Smooth muscle cell (in vitro differentiated cells): Measurements from ENCODE around the gene FCAMR. TPM values are rescaled to one million over a fixed set of nuclear protein-coding genes. Genes with fewer than 3 reads are reported as not detected.

Experiments
- DNase-seq: peaks from one replicate; lab custom pipeline; 2025; ENCODE audit not compliant: unreplicated experiment; lab: John Stamatoyannopoulos, UW
- H2AFZ ChIP-seq: fragments of 200-600 bp; sonication (generic); 2 replicates; pipeline ENCODE4 v1.6.0; 2016; ENCODE audit warnings: antibody characterized with exemption, low read depth, mild to moderate bottlenecking
- H3F3A ChIP-seq: fragments of 200-600 bp; sonication (generic); 2 replicates; pipeline ENCODE4 v1.6.0; 2017; ENCODE audit warnings: antibody characterized with exemption, low read depth
- H3K27ac ChIP-seq: fragments of 200-600 bp; sonication (generic); 2 replicates; pipeline ENCODE4 v1.5.1; 2016; ENCODE audit warnings: low read depth, mild to moderate bottlenecking
- H3K27me3 ChIP-seq: fragments of 200-600 bp; sonication (generic); 2 replicates; pipeline ENCODE4 v1.6.1; 2016; ENCODE audit warnings: low read depth, mild to moderate bottlenecking
- H3K36me3 ChIP-seq: fragments of 200-600 bp; sonication (generic); 2 replicates; pipeline ENCODE4 v1.5.1; 2016; ENCODE audit warnings: low read depth
- H3K4me1 ChIP-seq: fragments of 200-600 bp; sonication (generic); 2 replicates; pipeline ENCODE4 v1.5.1; 2016; ENCODE audit warnings: low read depth
- H3K4me2 ChIP-seq: fragments of 200-600 bp; sonication (generic); 2 replicates; pipeline ENCODE4 v1.6.0; 2016; ENCODE audit warnings: mild to moderate bottlenecking
- H3K4me3 ChIP-seq: fragments of 200-600 bp; sonication (generic); 2 replicates; pipeline ENCODE4 v1.5.1; 2016; ENCODE audit warnings: mild to moderate bottlenecking
- H3K79me2 ChIP-seq: fragments of 200-600 bp; sonication (generic); 2 replicates; pipeline ENCODE4 v1.6.0; 2016; ENCODE audit warnings: low read depth, mild to moderate bottlenecking
- H3K9ac ChIP-seq: fragments of 200-600 bp; sonication (generic); 2 replicates; pipeline ENCODE4 v1.6.0; 2016; ENCODE audit warnings: low read depth
- H3K9me3 ChIP-seq: fragments of 200-600 bp; sonication (generic); replicated peaks from 2 replicates; pipeline ENCODE4 v1.5.1; 2016; ENCODE audit warnings: low read depth
- H4K20me1 ChIP-seq: fragments of 200-600 bp; sonication (generic); 2 replicates; pipeline ENCODE4 v1.6.0; 2016; ENCODE audit warnings: low read depth
- WGBS: methylation state at CpG from one replicate; pipeline ENCODE4 v1.1.7; 2016; ENCODE audit warnings: low lambda C conversion rate; 5-methylcytosine and 5-hydroxymethylcytosine counted together
- polyA plus RNA-seq: library from polyadenylated mRNA; unstranded; fragments of >200 nt; fragmentation: Nextera tagmentation; extraction: Ambion mirVana; gene quantifications from 2 replicates; pipeline ENCODE4 v1.2.1, GENCODE V29; 2016
- total RNA-seq: library from RNA; depleted of rRNA; stranded (reverse); fragments of >200 nt; gene quantifications from 2 replicates; pipeline ENCODE4 v1.2.3, GENCODE V29; 2014
- TF ChIP-seq, protein P1 (sequence below): fragments of 200-600 bp; sonication (generic); IDR thresholded peaks from 2 replicates; pipeline ENCODE4 v1.5.1; 2017; ENCODE audit warnings: borderline replicate concordance, mild to moderate bottlenecking, antibody characterized with exemption; ENCODE audit not compliant: insufficient read depth, poor library complexity, severe bottlenecking

FCAMR gene
- total and polyA plus RNA-seq, 2 experiments from 2014 or later: not detected

DNA sequence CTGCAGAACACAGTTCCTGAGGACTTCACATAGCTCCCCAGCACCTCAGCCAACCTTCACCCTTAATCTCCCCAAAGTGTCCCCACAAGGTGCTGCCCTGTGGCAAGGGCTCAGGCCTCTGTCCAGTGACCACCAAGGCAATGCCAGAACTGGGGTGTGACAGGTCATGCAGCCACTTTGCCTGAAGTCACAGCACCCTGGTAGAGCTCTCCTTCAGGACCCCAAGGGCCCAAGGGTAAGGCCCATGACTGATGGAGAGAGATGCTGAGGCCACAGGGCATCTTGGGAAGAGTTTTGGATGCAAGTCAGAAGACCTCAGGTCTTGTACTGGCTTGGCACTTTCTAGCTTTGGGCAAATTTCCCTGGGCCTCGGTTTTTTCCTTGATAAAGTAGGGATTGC, 47.7 kb downstream of the FCAMR start:
- no peaks in the 10 kb centered on the region for H3F3A ChIP-seq
- no peaks in the 10 kb centered on the region for H3K9me3 ChIP-seq
- H4K20me1 ChIP-seq: no peaks in the 10 kb centered on the region
- no peak overlapping the region for H3K27ac ChIP-seq
- H3K36me3 ChIP-seq: no peaks in the 10 kb centered on the region
- H3K9ac ChIP-seq: no peak overlapping the region
- no peak overlapping the region for H3K4me2 ChIP-seq
- DNase-seq: no peak
- no peak overlapping the region for H2AFZ ChIP-seq
- peaks cover 4% of the 10 kb centered on the region for H3K27me3 ChIP-seq
- WGBS: 88% methylated on average over 1 of the region's 1 CpG
- H3K4me3 ChIP-seq: no peak overlapping the region
- H3K79me2 ChIP-seq: no peaks in the 10 kb centered on the region
- TF ChIP-seq, protein P1, sequence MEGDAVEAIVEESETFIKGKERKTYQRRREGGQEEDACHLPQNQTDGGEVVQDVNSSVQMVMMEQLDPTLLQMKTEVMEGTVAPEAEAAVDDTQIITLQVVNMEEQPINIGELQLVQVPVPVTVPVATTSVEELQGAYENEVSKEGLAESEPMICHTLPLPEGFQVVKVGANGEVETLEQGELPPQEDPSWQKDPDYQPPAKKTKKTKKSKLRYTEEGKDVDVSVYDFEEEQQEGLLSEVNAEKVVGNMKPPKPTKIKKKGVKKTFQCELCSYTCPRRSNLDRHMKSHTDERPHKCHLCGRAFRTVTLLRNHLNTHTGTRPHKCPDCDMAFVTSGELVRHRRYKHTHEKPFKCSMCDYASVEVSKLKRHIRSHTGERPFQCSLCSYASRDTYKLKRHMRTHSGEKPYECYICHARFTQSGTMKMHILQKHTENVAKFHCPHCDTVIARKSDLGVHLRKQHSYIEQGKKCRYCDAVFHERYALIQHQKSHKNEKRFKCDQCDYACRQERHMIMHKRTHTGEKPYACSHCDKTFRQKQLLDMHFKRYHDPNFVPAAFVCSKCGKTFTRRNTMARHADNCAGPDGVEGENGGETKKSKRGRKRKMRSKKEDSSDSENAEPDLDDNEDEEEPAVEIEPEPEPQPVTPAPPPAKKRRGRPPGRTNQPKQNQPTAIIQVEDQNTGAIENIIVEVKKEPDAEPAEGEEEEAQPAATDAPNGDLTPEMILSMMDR: no peak
- no peaks in the 10 kb centered on the region for H3K4me1 ChIP-seq

DNA sequence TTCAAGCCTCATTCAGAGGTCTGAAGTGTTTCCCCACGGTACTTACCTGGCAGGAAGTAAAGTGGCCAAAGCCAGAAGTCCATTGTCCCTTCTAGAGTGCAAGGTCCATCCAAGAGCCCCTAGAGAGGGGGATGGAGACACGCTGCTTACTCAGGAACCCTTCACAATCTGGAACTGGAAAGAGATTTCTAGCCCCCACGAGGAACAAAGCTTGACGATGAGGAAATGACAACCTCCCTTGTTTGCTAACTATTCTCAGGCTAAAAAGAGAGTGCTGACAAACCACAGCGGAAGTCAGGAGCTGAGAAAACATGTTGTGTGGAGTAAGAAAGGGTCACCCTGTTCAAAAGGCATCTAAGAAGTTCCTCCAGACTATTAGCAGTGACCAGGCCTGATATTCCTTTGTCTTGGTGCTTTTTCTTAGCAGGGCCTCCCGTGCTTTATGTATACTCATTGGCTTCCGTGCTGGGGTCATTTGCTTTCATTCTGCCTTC, 48.4 kb downstream of the FCAMR start, which contains the start of gene FCMR:
Gene FCMR, minus strand, starts transcription at position 170 of the 494 bp plus-strand sequence. Its CDS starts 87 bp downstream, at position 83.
- H3K27me3 ChIP-seq: peaks cover 11% of the 10 kb centered on the region
- TF ChIP-seq, protein P1: no peak
- no peaks in the 10 kb centered on the region for H3K4me1 ChIP-seq
- H3K4me2 ChIP-seq: no peak within 1 kb of the TSS
- no peaks in the 10 kb centered on the region for H3F3A ChIP-seq
- H3K4me3 ChIP-seq: no peak within 1 kb of the TSS
- H2AFZ ChIP-seq: no peak within 1 kb of the TSS
- H3K27ac ChIP-seq: no peak within 1 kb of the TSS
- H3K9ac ChIP-seq: no peak within 1 kb of the TSS
- no peaks in the 10 kb centered on the region for H4K20me1 ChIP-seq
- H3K36me3 ChIP-seq: no peaks in the 10 kb centered on the region
- no peak for DNase-seq
- H3K9me3 ChIP-seq: no peaks in the 10 kb centered on the region
- WGBS: 83% methylated on average over 7 of the region's 7 CpGs
- H3K79me2 ChIP-seq: no peaks in the 10 kb centered on the region

DNA sequence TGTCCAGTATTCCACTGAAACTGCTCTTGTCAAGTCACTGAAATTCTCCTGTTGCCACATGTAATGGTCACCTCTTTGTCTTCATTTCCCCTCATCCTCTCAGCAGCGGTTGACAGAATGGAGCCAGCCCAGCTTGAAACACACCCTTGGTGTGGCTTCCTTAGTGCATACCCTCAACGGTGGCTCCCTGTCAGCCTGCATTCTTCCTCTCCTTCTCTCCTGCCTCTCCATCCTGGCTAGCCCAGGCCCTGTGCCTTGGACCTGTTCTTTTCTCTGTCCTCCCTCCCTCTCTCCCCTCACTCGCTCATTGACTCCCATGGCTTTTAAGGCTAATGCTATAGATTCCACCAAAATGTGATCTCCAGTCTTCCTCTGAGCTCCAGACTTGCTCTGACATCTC, 52.2 kb downstream of the FCAMR start:
- no peaks in the 10 kb centered on the region for H3F3A ChIP-seq
- no peak overlapping the region for H2AFZ ChIP-seq
- H3K4me3 ChIP-seq: no peak overlapping the region
- no peaks in the 10 kb centered on the region for H3K79me2 ChIP-seq
- no peaks in the 10 kb centered on the region for H4K20me1 ChIP-seq
- H3K27ac ChIP-seq: no peak overlapping the region
- H3K36me3 ChIP-seq: no peaks in the 10 kb centered on the region
- H3K4me2 ChIP-seq: no peak overlapping the region
- H3K27me3 ChIP-seq: peaks cover 46% of the 10 kb centered on the region
- WGBS: 88% methylated on average over 3 of the region's 3 CpGs
- no peaks in the 10 kb centered on the region for H3K9me3 ChIP-seq
- no peak for DNase-seq
- TF ChIP-seq, protein P1: no peak
- no peak overlapping the region for H3K9ac ChIP-seq
- H3K4me1 ChIP-seq: no peaks in the 10 kb centered on the region

DNA sequence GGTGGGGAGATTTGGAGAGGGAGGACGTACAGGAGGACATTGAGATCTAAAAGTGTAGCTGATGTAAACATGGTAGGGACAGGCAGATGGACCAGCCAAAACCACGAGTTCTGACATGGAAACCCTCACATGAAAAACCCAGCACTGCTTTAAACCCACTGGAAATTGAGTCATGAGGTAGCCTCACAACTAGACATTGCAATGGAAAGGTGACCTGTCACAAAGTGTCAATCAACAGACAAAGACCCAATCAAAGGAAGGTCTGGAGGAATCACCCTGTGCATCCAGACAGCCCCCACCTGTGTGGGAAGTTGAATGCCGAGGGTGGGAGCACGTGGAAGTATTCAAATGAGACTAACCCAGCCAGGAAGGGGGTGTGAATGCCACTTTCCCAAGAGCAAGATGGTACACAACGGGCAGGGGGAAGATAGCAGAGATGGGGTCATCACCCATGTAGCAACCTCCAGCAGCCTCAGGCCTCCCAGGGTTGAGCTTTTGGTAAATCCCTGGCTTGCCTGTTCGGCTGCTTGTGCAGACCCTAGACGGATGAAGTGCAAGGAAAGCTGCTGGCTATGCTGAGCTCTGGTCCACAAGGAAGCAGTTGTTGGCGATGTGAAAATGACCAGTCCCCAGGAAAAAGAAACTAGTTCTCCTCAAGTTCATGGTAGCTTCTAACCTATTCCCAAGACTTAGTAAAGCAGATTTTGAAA, 54.1 kb downstream of the FCAMR start:
- Histone ChIP-seq H3K9ac (no peak overlapping the region), H3K9me3 (no peaks in the 10 kb centered on the region), H2AFZ (no peak overlapping the region), H3K27me3 (peaks cover 51% of the 10 kb centered on the region), H3K4me3 (no peak overlapping the region), H4K20me1 (no peaks in the 10 kb centered on the region), H3K36me3 (no peaks in the 10 kb centered on the region), H3K27ac (no peak overlapping the region), H3F3A (no peaks in the 10 kb centered on the region), H3K4me2 (no peak overlapping the region), H3K79me2 (no peaks in the 10 kb centered on the region), H3K4me1 (no peaks in the 10 kb centered on the region)
- 85% methylated on average over 8 of the region's 8 CpGs for WGBS
- TF ChIP-seq, protein P1: no peak
- no peak for DNase-seq
